HAP-1 (cell line): Measurements from ENCODE around the gene SEC24A.
"Not testable (repeated sequence)": the region's sequence is repeated elsewhere in the genome, so short reads cannot be mapped to it uniquely, and the experiment has no call there.

Experiments used
- DNase-seq, 2 experiments: peaks; one replicate each; pipeline ENCODE4 v3.0.0-alpha.2; 2016 to 2020; ENCODE audit warnings: low spot score in 2 of 2
- H3K27me3 ChIP-seq: fragments of 250-450 bp; sonication (Bioruptor Pico); 2 replicates; pipeline ENCODE4 v1.5.1; 2020; ENCODE audit warnings: low read depth, mild to moderate bottlenecking, moderate library complexity
- H3K36me3 ChIP-seq: fragments of 250-450 bp; sonication (Bioruptor Pico); replicated peaks from 2 replicates; pipeline ENCODE4 v1.5.1; 2020; ENCODE audit warnings: mild to moderate bottlenecking
- H3K4me1 ChIP-seq: fragments of 250-450 bp; sonication (Bioruptor Pico); 2 replicates; pipeline ENCODE4 v1.5.1; 2020; ENCODE audit warnings: mild to moderate bottlenecking
- H3K4me3 ChIP-seq: fragments of 250-450 bp; sonication (Bioruptor Pico); 2 replicates; pipeline ENCODE4 v1.5.1; 2020; ENCODE audit warnings: mild to moderate bottlenecking, moderate library complexity
- H3K9me3 ChIP-seq: fragments of 250-450 bp; sonication (Bioruptor Pico); 2 replicates; pipeline ENCODE4 v1.5.1; 2020; ENCODE audit warnings: mild to moderate bottlenecking, moderate library complexity
- in situ Hi-C: fragments of 300-500 bp; cut with MboI; formaldehyde crosslinking; loops from 3 replicates; pipeline ENCODE4 v1.14.3; 2020; ENCODE audit warnings: low sequenced_read_pairs, inconsistent platforms, mixed read lengths

The SEC24A gene

DNA sequence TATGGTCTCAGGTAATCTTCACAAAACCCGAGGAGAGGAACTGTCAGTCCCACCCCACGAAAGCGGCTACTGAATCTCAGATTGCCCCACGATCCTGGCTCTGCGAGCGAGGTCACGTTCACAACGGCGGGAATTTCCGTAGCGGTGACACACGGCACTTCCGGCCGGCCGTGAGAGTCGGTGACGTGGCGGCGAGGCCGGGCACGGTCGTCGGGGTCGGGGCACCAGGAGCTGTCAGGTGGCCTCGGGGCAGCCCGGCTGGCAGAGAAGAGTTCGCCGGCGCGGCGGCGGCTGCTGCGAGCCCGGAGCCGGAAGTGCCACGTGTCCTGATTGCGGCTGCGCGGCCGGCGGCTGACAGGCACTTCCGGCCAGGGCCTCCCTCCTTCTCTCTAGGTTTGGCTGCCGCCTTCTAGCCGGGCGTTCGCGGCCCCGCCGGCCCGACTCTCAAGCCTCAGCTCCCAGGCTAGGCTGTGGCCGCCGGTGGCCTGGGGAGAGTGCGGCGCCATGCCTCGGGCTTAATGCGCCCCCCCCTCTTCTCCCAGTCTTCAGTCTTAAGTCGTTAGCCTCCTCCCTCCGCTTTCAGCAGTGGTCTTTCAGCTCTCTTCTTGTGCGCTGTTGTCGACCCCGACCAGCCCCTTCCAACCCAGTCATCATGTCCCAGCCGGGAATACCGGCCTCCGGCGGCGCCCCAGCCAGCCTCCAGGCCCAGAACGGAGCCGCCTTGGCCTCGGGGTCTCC, at the start of gene SEC24A:
Gene SEC24A, plus strand, starts transcription at position 361 of the 738 bp plus-strand sequence. Its CDS starts 292 bp downstream, at position 653.
- H3K4me1 ChIP-seq, result peaks cover 8% of the 10 kb centered on the region
- in situ Hi-C loops, result no loop called here
- peak within 1 kb of the TSS; percentile 95 for H3K4me3 ChIP-seq
- peaks cover 3% of the 10 kb centered on the region for H3K36me3 ChIP-seq
- peak; percentile 87 to 93 for DNase-seq
- H3K27me3 ChIP-seq, result no peaks in the 10 kb centered on the region
- H3K9me3 ChIP-seq, result no peaks in the 10 kb centered on the region

DNA sequence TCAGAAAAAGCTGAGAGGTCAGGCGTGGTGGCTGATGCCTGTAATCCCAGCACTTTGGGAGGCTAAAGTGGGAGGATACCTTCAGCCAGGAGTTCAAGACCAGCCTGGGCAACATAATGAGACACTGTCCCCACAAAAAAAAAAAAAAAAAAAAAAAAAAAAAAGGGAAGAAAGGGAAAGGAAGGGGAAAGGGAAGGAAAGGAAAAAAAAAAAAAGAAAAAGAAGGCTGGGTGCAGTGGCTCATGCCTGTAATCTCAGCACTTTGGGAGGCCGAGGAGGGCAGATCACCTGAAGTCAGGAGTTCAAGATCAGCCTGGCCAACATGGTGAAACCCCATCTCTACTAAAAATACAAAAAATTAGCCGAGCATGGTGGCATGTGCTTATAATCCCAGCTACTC, 48.8 kb upstream of the SEC24A start:
- H3K9me3 ChIP-seq, H3K4me1 ChIP-seq, H3K27me3 ChIP-seq, H3K36me3 ChIP-seq, DNase-seq, H3K4me3 ChIP-seq: not testable (repeated sequence)
- in situ Hi-C loops, result loop anchor here (25.0 kb wide), 1 partner anchor 413 kb away; the partner anchor contains the start of gene SKP1

DNA sequence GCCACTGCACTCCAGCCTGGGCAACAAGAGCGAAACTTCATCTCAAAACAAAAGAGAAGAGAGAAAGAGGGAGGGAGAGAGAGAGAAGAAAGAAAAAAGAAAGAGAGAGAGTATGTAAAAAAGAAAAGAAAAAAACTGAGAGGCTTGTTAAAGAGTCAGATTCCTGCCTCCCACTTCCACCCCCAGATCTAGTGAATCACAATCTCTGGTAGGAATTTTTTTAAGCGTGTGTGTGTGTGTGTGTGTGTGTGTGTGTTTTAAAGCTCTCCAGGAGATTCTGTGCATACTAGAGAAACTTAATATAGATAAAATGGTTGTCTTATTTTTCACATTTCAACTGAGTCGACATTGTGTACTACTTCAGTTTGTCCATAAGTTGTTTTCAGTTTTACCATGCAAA, 48.0 kb upstream of the SEC24A start:
- in situ Hi-C loops, result no loop called here

DNA sequence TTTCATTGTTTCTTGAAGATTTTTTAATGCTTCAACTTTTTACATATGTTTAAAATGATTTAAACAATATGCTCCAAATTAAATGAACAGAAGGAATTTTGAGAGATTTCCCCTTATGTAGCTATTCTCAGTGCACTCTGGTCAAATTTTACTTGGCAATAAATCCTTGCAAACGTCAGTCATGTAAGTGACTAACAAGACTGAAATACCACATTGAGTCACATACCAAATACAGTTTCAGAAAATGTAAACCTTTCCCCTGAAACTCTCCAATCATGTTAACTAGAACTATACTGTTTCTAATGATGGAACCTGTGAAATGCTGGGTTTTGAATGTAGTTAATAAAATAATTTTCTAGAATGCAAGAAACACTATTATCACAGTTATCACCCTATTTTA, 45.5 kb upstream of the SEC24A start:
- no peak for DNase-seq
- in situ Hi-C loops, result no loop called here
- Histone ChIP-seq H3K4me3 (no peak overlapping the region), H3K4me1 (no peaks in the 10 kb centered on the region), H3K27me3 (no peaks in the 10 kb centered on the region), H3K36me3 (peaks cover 22% of the 10 kb centered on the region), H3K9me3 (no peaks in the 10 kb centered on the region)

More for the DNA sequence above, 48.0 kb upstream of the SEC24A start:
- Histone ChIP-seq H3K9me3 (no peaks in the 10 kb centered on the region), H3K4me1 (no peaks in the 10 kb centered on the region), H3K4me3 (no peak overlapping the region), H3K27me3 (no peaks in the 10 kb centered on the region), H3K36me3 (peaks cover 8% of the 10 kb centered on the region)
- no peak for DNase-seq

DNA sequence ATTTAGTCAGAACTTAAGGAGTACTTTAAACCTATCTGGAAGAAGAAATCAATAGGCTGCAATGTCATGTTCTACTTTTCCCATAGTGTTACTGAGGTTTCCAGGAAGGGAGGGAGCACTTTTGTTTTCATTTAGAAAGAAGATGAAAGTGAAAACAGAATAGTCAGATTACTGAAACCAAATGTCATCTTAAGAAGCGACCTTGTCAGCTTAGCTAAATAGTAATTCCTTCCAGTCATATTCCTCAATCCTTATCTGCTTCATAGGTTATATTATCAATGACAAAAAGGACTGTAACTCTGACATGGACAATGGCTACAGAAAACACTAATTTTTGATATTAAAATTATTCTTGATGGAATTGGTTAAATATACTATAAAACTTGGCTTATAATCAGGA, 43.7 kb upstream of the SEC24A start:
- H3K36me3 ChIP-seq, result peaks cover 37% of the 10 kb centered on the region
- in situ Hi-C loops, result no loop called here
- no peak overlapping the region for H3K4me3 ChIP-seq
- no peaks in the 10 kb centered on the region for H3K9me3 ChIP-seq
- no peak for DNase-seq
- H3K27me3 ChIP-seq, result no peaks in the 10 kb centered on the region
- no peaks in the 10 kb centered on the region for H3K4me1 ChIP-seq

DNA sequence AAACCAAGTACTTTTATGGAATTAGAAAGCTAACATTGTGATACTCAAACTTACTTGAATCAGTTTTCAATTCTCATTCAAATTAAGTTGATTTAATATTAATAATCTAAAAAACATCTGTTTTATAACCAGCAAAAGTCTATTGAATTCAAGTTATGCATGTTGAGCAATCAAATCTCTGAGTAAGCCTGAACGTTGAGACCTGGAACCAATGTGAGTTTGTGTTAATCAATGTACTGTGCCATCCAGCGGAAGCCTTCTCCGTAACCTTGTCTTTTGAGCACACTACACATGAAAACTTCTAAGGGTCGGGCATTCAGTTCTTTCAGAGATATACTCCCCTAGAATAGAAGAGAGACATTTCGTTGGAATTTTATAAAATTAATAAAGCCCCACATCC, 41.9 kb upstream of the SEC24A start:
- H3K36me3 ChIP-seq, result peaks cover 43% of the 10 kb centered on the region
- in situ Hi-C loops, result no loop called here

DNA sequence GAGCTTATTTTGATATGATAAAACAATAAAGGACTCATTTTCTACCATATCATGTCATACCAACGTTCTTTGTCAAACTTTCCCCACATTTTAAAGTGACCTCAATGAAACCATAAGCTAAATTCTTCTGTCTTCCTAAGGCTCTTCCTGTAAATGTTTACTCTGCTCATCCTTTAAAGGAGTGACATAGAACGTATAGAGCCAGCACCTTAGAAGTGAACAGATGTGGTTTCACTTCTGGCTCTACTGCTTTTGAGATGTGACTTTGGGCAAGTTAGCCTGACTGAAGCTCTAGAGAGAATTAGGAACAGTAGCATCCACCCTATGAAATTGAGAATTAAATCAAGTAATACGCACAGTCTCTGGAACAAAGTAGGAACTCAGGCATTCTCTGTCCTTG, 40.0 kb upstream of the SEC24A start:
- Histone ChIP-seq H3K27me3 (no peaks in the 10 kb centered on the region), H3K4me3 (no peak overlapping the region), H3K36me3 (peaks cover 55% of the 10 kb centered on the region), H3K4me1 (no peaks in the 10 kb centered on the region), H3K9me3 (no peaks in the 10 kb centered on the region)
- in situ Hi-C loops, result no loop called here
- DNase-seq, result no peak

More for the DNA sequence above, 41.9 kb upstream of the SEC24A start:
- no peaks in the 10 kb centered on the region for H3K4me1 ChIP-seq
- H3K9me3 ChIP-seq, result no peaks in the 10 kb centered on the region
- H3K27me3 ChIP-seq, result no peaks in the 10 kb centered on the region
- H3K4me3 ChIP-seq, result no peak overlapping the region
- no peak for DNase-seq

DNA sequence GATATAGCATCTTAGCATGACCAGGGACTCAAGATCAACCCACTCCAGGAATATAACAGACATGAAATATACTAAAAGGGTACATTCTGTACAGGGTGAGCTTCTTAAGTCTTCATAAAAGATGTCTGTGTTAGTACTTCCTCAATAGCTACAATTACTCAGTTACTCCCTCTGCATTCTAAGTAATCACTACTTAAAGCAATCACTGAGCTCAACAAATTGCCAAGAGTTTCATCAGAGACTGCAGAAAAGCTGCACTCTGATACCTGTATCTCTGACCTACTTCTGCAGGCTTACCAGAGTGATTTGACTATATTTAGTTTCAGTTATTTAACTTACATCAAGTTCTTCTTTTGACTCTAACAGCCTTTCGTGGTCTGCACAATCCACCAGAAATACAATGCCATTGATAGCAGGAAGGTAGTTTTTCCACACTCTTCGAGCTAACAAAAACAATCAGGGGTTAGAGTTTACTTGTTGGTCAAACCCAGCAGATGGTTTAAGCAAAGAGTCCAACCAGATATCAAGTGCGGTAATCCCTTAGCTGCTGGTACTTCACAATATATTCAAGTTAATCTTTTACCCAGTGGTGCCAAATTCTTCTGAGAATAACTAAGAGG, 39.2 kb upstream of the SEC24A start:
- in situ Hi-C loops, result no loop called here
- peaks cover 57% of the 10 kb centered on the region for H3K36me3 ChIP-seq

DNA sequence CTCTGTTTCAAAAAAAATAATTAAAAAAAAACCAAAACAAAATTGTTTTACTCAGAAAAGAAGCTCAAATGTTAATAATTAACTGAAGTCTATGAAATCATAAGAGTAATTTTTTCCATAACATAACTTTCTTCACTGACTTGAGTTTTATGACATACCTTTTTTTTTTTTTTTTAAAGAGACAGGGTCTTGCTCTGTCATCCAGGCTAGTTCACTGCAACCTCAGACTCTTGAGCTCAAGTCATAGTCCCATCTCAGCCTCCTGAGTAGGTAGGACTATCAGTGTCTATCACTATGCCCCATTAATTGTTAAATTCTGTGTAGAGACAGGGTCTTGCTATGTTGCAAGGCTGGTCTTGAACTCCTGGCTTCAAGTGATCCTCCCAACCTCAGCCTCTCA, 37.9 kb upstream of the SEC24A start:
- Histone ChIP-seq H3K9me3 (no peaks in the 10 kb centered on the region), H3K4me1 (0 out of 2 replicates have a peak, but pooled peaks cover 2% of the 10 kb centered on the region), H3K36me3 (peaks cover 53% of the 10 kb centered on the region), H3K27me3 (no peaks in the 10 kb centered on the region), H3K4me3 (no peak overlapping the region)
- in situ Hi-C loops, result no loop called here
- DNase-seq, result no peak

More for the DNA sequence above, 39.2 kb upstream of the SEC24A start:
- H3K27me3 ChIP-seq, result no peaks in the 10 kb centered on the region
- no peak for DNase-seq
- no peaks in the 10 kb centered on the region for H3K9me3 ChIP-seq
- H3K4me1 ChIP-seq, result no peaks in the 10 kb centered on the region
- no peak overlapping the region for H3K4me3 ChIP-seq

DNA sequence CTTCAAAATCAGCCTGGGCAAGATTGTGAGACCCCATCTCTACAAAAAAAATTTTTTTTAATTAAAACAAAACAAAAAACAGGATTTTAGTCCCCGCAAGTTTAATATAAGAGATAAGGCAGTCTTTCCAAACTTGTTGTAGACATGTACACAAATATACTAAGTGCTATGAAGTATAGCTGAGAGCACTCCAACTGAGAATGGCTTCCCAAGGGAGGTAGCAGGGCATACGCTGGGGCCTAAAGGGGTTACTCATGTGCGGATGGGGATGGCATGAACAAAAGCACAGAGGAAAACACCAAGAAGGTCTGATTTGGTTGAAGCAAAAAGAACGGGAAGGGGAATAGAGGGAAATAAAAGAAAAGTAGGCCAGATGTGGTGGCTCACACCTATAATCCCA, 37.1 kb upstream of the SEC24A start:
- no peak overlapping the region for H3K4me3 ChIP-seq
- H3K27me3 ChIP-seq, result no peaks in the 10 kb centered on the region
- no peak for DNase-seq
- H3K36me3 ChIP-seq, result peaks cover 46% of the 10 kb centered on the region
- in situ Hi-C loops, result no loop called here
- 0 out of 2 replicates have a peak, but pooled peaks cover 2% of the 10 kb centered on the region for H3K4me1 ChIP-seq
- H3K9me3 ChIP-seq, result no peaks in the 10 kb centered on the region

DNA sequence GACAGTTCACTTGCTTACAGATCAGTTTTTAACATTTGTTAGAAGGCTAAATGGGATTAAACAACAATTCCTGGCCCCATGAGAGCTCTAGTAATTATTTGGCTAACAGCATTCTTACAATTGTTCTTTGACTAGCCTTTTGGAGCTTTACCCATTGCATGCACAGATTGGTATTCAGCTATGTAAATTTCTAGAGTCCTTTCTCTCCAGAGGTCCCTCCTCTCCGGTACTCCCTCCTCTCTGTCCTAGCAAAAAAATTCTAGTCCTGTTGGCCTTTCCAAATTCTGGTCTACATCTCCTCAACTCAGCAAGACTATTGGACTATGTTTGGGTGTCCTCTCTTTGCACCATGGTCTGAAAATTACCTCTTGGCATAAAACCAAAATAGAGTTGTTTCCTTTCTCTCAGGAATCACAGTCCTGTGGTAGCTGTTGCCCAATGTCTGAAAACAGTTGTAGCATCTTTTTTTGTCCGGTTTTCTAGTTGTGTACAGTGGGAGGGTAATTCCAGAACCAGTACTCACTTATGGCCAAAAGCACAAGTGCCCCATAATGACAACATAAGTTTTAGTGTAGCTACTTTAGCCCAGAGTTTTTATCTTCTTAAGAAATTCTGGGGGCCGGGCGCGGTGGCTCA, 34.0 kb upstream of the SEC24A start:
- H3K9me3 ChIP-seq, result no peaks in the 10 kb centered on the region
- no peaks in the 10 kb centered on the region for H3K27me3 ChIP-seq
- in situ Hi-C loops, result no loop called here
- peak in 1 of 2 experiments; percentile 15 for DNase-seq
- H3K4me3 ChIP-seq, result no peak overlapping the region
- H3K36me3 ChIP-seq, result peaks cover 48% of the 10 kb centered on the region
- H3K4me1 ChIP-seq, result 0 out of 2 replicates have a peak, but pooled peaks cover 2% of the 10 kb centered on the region

DNA sequence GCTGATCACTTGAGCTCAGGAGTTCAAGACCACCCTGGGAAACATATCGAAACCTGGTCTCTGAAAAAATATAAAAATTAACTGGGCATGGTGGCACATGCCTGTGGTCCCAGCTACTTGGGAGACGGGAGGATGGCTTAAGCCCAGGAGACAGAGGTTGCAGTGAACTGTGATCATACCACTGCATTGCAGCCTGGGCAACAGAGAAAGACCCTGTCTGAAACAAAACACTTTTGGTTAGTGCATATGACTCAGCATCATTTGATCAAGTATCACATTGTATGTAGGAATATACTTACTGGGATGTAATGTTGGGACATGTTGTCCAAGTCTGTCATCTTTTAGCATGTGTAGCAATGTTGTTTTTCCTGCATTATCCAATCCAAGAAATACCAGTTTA, 28.0 kb upstream of the SEC24A start:
- H3K4me1 ChIP-seq, result no peaks in the 10 kb centered on the region
- H3K27me3 ChIP-seq, result no peaks in the 10 kb centered on the region
- H3K4me3 ChIP-seq, result no peak overlapping the region
- DNase-seq, result no peak
- in situ Hi-C loops, result no loop called here
- H3K9me3 ChIP-seq, result no peaks in the 10 kb centered on the region
- H3K36me3 ChIP-seq, result peaks cover 49% of the 10 kb centered on the region

DNA sequence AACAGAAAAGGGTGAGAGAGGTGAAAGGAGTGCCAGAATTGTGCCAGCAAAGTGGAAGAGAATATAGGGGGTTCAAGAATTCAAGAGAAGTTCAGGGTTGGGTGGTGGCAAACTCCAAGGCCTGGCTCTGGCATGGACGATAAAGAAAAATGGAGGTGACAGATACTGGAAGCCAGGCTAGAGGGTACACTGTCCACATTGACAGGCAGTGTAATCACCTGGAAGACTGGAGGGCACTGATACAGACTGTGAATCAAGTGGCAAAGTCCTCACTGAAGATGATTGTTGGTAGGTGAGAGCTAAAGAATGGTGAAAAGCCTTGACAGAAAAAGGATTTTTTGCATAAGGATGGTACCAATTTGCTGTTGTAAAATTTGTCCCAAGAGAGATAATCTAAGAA, 23.0 kb upstream of the SEC24A start:
- in situ Hi-C loops, result no loop called here
- Histone ChIP-seq H3K4me3 (no peak overlapping the region), H3K9me3 (no peaks in the 10 kb centered on the region), H3K36me3 (peaks cover 23% of the 10 kb centered on the region), H3K27me3 (no peaks in the 10 kb centered on the region), H3K4me1 (peaks cover 3% of the 10 kb centered on the region; the same call in 1 of the 2 replicates)
- DNase-seq, result no peak
